T-helper 17 cell (primary cell): ENCODE results near the gene SLC16A6. TPM values are rescaled to one million over a fixed set of nuclear protein-coding genes. Genes with fewer than 3 reads are reported as not detected.
"Not testable (repeated sequence)": the region's sequence is repeated elsewhere in the genome, so short reads cannot be mapped to it uniquely, and the experiment has no call there.

Source experiments
- ATAC-seq: fragments of 150-1000 bp; cut with Tn5 transposase; 2 replicates; pipeline ENCODE4 v1.10.0; 2021; ENCODE audit warnings: mild to moderate bottlenecking, moderate library complexity
- DNase-seq, 3 donors: peaks; one replicate each; pipeline versions ENCODE4 v3.0.0 to v3.0.0-alpha.2; 2020 to 2021
- H3K9me3 ChIP-seq: one replicate; pipeline ENCODE4 v1.7.0; 2013; ENCODE audit warnings: low read length, mild to moderate bottlenecking; ENCODE audit not compliant: control insufficient read depth, poor library complexity, severe bottlenecking
- H3K27ac Mint-ChIP-seq: one replicate; pipeline ENCODE4 v1.8.0; 2022; ENCODE audit warnings: mild to moderate bottlenecking, moderate library complexity, mixed read lengths
- H3K27me3 Mint-ChIP-seq: one replicate; pipeline ENCODE4 v1.8.0; 2022; ENCODE audit warnings: mixed read lengths
- H3K36me3 Mint-ChIP-seq: one replicate; pipeline ENCODE4 v1.8.0; 2022; ENCODE audit warnings: low read depth, mixed read lengths
- H3K4me1 Mint-ChIP-seq: one replicate; pipeline ENCODE4 v1.8.0; 2022; ENCODE audit warnings: mild to moderate bottlenecking, mixed read lengths
- H3K4me3 Mint-ChIP-seq: one replicate; pipeline ENCODE4 v1.8.0; 2022; ENCODE audit warnings: mild to moderate bottlenecking, moderate library complexity, mixed read lengths
- total RNA-seq, 4 donors: library from RNA in 2 of 4; stranded (reverse) in 2 of 4; gene quantifications; one replicate each; pipeline ENCODE4 v1.2.3 and lab custom pipeline; 2022 to 2026

Gene SLC16A6
- total RNA-seq, 2 donors from 2014 or later, result 6.4 to 9.8 TPM

- ATAC-seq, H3K36me3 Mint-ChIP-seq, H3K4me3 Mint-ChIP-seq, H3K27me3 Mint-ChIP-seq, DNase-seq, H3K9me3 ChIP-seq: not testable (repeated sequence)
- peak overlapping the region; percentile 67 for H3K27ac Mint-ChIP-seq
- H3K4me1 Mint-ChIP-seq, result peaks cover 29% of the 10 kb centered on the region
Observed at GRCh38 chr17:68262467-68262866, 28.5 kb downstream of the SLC16A6 start.

DNA sequence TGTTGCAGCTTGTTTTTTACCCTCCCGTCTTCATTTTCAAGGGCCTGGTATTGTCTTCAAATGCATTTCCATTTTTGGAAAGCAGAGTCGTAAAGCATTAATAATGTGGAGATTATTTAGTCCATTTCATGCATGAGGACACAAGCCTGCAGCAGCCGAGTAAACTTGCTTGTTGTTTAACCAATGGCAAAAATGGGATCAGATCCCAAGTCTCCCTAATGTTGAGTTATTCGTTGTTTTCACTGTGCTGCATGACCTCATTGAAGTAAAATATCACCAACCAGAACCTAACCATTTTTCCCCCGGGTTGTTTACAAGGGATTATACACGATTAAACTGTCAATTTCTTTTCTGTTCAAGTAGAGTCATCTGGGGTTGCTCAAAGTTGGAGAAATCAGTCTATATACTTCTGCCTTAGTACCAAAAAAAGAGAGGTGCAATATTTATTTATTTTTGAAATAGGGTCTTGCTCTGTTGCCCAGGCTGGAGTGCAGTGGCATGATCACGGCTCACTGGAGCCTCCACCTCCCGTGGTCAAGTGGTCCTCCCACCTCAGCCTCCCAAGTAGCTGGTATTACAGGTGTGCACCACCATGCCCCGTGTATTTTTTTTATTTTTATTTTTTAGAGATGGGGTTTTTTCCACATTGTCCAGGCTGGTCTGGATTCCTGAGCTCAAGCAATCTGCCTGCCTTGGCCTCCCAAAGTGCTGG, 30.7 kb downstream of the SLC16A6 start:
- H3K4me1 Mint-ChIP-seq, result peaks cover 49% of the 10 kb centered on the region
- no peak overlapping the region for H3K4me3 Mint-ChIP-seq
- H3K27me3 Mint-ChIP-seq, result no peaks in the 10 kb centered on the region
- DNase-seq (no peak), ATAC-seq (no peak)
- H3K9me3 ChIP-seq, result no peaks in the 10 kb centered on the region
- peak overlapping the region; percentile 99 for H3K27ac Mint-ChIP-seq
- no peaks in the 10 kb centered on the region for H3K36me3 Mint-ChIP-seq

GRCh38 chr17:68259648-68259951, 31.3 kb downstream of the SLC16A6 start:
- not testable (repeated sequence) for H3K27me3 Mint-ChIP-seq, DNase-seq, H3K9me3 ChIP-seq, H3K36me3 Mint-ChIP-seq, ATAC-seq
- Mint-ChIP-seq H3K4me1 (peaks cover 52% of the 10 kb centered on the region), H3K27ac (peak overlapping the region; percentile 99), H3K4me3 (peak overlapping the region; percentile 15)

- H3K4me1 Mint-ChIP-seq, result peaks cover 55% of the 10 kb centered on the region
- H3K27me3 Mint-ChIP-seq, H3K9me3 ChIP-seq, H3K36me3 Mint-ChIP-seq: not testable (repeated sequence)
- H3K4me3 Mint-ChIP-seq, result peak overlapping the region; percentile 66
- DNase-seq (peak; percentile 62 to 84 (median 79)), ATAC-seq (peak; percentile 93)
- H3K27ac Mint-ChIP-seq, result peak overlapping the region; percentile 99
Observed at GRCh38 chr17:68258890-68259647, 31.9 kb downstream of the SLC16A6 start.

GRCh38 chr17:68257934-68258333, 33.0 kb downstream of the SLC16A6 start:
- Mint-ChIP-seq H3K4me1 (peaks cover 65% of the 10 kb centered on the region), H3K4me3 (peak overlapping the region; percentile 25), H3K27ac (peak overlapping the region; percentile 99), H3K27me3 (no peaks in the 10 kb centered on the region), H3K36me3 (no peaks in the 10 kb centered on the region)
- no peak for ATAC-seq
- DNase-seq, result no peak
- H3K9me3 ChIP-seq, result no peaks in the 10 kb centered on the region

DNA sequence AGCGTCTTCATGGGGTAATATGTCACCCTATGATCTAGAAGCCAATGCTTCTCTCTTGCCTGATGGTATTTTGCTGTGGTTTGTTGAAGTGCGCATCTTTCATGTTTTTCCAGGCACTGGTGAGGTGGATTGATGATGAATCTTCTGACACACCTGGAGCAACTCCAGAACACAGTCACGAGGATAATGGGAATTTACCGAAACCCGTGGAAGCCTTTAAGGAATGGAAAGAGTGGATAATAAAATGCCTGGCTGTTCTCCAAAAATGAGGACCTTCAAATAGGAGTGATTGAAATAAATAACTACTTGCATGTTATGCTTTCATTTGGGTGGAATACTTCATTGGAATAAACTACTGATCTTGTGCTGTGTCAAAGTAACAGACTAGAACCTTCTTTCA, 34.2 kb downstream of the SLC16A6 start:
- not testable (repeated sequence) for DNase-seq, H3K27me3 Mint-ChIP-seq, ATAC-seq, H3K36me3 Mint-ChIP-seq, H3K9me3 ChIP-seq
- Mint-ChIP-seq H3K4me1 (peaks cover 62% of the 10 kb centered on the region), H3K27ac (peak overlapping the region; percentile 99), H3K4me3 (peak overlapping the region; percentile 75)

GRCh38 chr17:68255731-68256538, 35.0 kb downstream of the SLC16A6 start:
- H3K27ac Mint-ChIP-seq, result peak overlapping the region; percentile 99
- no peaks in the 10 kb centered on the region for H3K36me3 Mint-ChIP-seq
- H3K4me3 Mint-ChIP-seq, result peak overlapping the region; percentile 75
- H3K27me3 Mint-ChIP-seq, result no peaks in the 10 kb centered on the region
- H3K9me3 ChIP-seq, result no peaks in the 10 kb centered on the region
- no peak for DNase-seq
- H3K4me1 Mint-ChIP-seq, result peaks cover 59% of the 10 kb centered on the region
- ATAC-seq, result peak; percentile 44

- Mint-ChIP-seq H3K27ac (peak overlapping the region; percentile 99), H3K4me1 (peaks cover 58% of the 10 kb centered on the region), H3K36me3 (no peaks in the 10 kb centered on the region), H3K27me3 (no peaks in the 10 kb centered on the region), H3K4me3 (peak overlapping the region; percentile 75)
- no peak for DNase-seq
- H3K9me3 ChIP-seq, result no peaks in the 10 kb centered on the region
- no peak for ATAC-seq
Observed at GRCh38 chr17:68255151-68255550, 35.8 kb downstream of the SLC16A6 start.

DNA sequence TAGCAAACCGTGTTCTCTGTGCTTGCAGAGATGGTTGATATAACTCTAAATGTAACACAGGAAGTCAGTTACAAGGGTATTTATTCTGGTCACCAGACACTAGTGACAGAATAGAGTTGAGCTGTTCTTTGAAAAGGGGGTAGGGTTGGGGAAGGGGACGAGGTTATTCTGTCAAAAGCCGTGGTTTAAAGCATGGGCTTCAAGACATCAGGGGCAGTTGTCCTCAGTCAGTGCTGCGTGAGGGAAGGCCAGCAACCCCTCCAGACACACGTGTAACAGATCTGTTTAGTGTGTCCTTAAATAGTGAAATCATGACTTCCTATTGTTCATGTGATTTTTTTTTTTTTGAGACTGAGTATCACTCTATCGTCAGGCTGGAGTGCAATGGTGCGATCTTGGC, 37.5 kb downstream of the SLC16A6 start:
- peak overlapping the region; percentile 99 for H3K27ac Mint-ChIP-seq
- H3K4me1 Mint-ChIP-seq, result peaks cover 59% of the 10 kb centered on the region
- H3K9me3 ChIP-seq, H3K27me3 Mint-ChIP-seq, H3K36me3 Mint-ChIP-seq, DNase-seq: not testable (repeated sequence)
- ATAC-seq, result peak; percentile 30
- H3K4me3 Mint-ChIP-seq, result peak overlapping the region; percentile 66

- peaks cover 41% of the 10 kb centered on the region for H3K4me1 Mint-ChIP-seq
- no peaks in the 10 kb centered on the region for H3K9me3 ChIP-seq
- DNase-seq (peak in 1 of 3 donors; percentile 27), ATAC-seq (no peak)
- H3K4me3 Mint-ChIP-seq, result peak overlapping the region; percentile 90
- H3K27ac Mint-ChIP-seq, result peak overlapping the region; percentile 99
- no peaks in the 10 kb centered on the region for H3K27me3 Mint-ChIP-seq
- no peaks in the 10 kb centered on the region for H3K36me3 Mint-ChIP-seq
Observed at GRCh38 chr17:68249354-68249765, 41.6 kb downstream of the SLC16A6 start.

DNA sequence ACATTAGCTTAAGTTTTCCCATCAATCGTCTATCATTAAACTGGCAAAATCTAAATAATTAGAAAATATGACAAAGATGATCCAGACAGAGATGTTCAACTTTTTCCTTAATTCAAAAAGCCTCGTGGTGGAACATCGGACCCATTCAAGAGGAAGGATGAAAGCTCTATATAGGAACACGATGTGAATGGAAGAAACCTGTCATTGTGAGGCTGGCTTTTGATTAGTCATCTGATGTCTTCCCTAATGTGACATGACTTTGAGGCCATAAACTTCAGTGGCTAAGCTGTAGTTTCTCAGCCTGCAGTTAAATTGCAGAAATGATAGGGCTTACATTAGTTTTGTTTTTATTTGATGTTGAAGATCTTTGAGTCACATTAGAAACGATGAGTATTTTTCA, 42.0 kb downstream of the SLC16A6 start:
- ATAC-seq (no peak), DNase-seq (no peak)
- H3K36me3 Mint-ChIP-seq, result no peaks in the 10 kb centered on the region
- no peaks in the 10 kb centered on the region for H3K9me3 ChIP-seq
- H3K4me3 Mint-ChIP-seq, result peak overlapping the region; percentile 90
- no peaks in the 10 kb centered on the region for H3K27me3 Mint-ChIP-seq
- peak overlapping the region; percentile 99 for H3K27ac Mint-ChIP-seq
- H3K4me1 Mint-ChIP-seq, result peaks cover 37% of the 10 kb centered on the region

- DNase-seq, result no peak
- no peaks in the 10 kb centered on the region for H3K36me3 Mint-ChIP-seq
- peak overlapping the region; percentile 90 for H3K4me3 Mint-ChIP-seq
- peak; percentile 32 for ATAC-seq
- H3K27me3 Mint-ChIP-seq, result no peaks in the 10 kb centered on the region
- peaks cover 34% of the 10 kb centered on the region for H3K4me1 Mint-ChIP-seq
- H3K27ac Mint-ChIP-seq, result peak overlapping the region; percentile 99
- no peaks in the 10 kb centered on the region for H3K9me3 ChIP-seq
Observed at GRCh38 chr17:68248199-68248825, 42.6 kb downstream of the SLC16A6 start.
